Transverse colon (tissue), 4 donors: ENCODE measurements around the gene VRTN. TPM values are rescaled to one million over a fixed set of nuclear protein-coding genes. Genes with fewer than 3 reads are reported as not detected.

ENCODE experiments used
- DNase-seq: peaks from one replicate; pipeline ENCODE4 v3.0.0-alpha.2; 2019
- H3K27ac ChIP-seq, 4 donors: fragments of 200-600 bp; sonication (generic); 2 replicates each; pipeline ENCODE4 v1.5.1; 2016 to 2018; ENCODE audit warnings: inconsistent platforms in 4 of 4
- H3K27me3 ChIP-seq: fragments of 200-600 bp; sonication (generic); 2 replicates; pipeline ENCODE4 v1.5.1; 2017; ENCODE audit warnings: inconsistent platforms
- H3K36me3 ChIP-seq, 4 donors: fragments of 200-600 bp; sonication (generic); 2 replicates each; pipeline ENCODE4 v1.5.1; 2017 to 2019; ENCODE audit warnings: inconsistent platforms in 4 of 4
- H3K4me1 ChIP-seq, 4 donors: fragments of 200-600 bp; sonication (generic); 2 replicates each; pipeline ENCODE4 v1.5.1; 2017 to 2020; ENCODE audit warnings: inconsistent platforms in 4 of 4
- H3K4me3 ChIP-seq, 4 donors: fragments of 200-600 bp; sonication (generic); 1 replicate in 1 of 4; 2 replicates in 3 of 4; pipeline versions ENCODE4 v1.5.1 to v1.6.1; 2017 to 2019; ENCODE audit warnings: inconsistent platforms in 4 of 4
- H3K9me3 ChIP-seq, 2 donors: fragments of 200-600 bp; sonication (generic); 2 replicates each; pipeline ENCODE4 v1.5.1; 2017 to 2019; ENCODE audit warnings: inconsistent platforms in 2 of 2
- EP300 ChIP-seq: sonication (generic); formaldehyde crosslinking; IDR thresholded peaks from one replicate; pipeline ENCODE4 v1.6.1; 2017; ENCODE audit warnings: antibody characterized with exemption, low read depth
- POLR2A ChIP-seq: fragments of 450-650 bp; IDR thresholded peaks from one replicate; pipeline ENCODE4 v1.6.1; 2016; ENCODE audit warnings: antibody characterized with exemption, mild to moderate bottlenecking, moderate library complexity
- POLR2AphosphoS5 ChIP-seq, 3 donors: sonication (generic); formaldehyde crosslinking; IDR thresholded peaks; one replicate each; pipeline ENCODE4 v1.6.1; 2016; ENCODE audit warnings: antibody characterized with exemption in 3 of 3
- WGBS, 2 donors: methylation state at CpG; one replicate each; pipeline ENCODE4 v1.1.5; 2018; ENCODE audit warnings: low coverage in 1 of 2; 5-methylcytosine and 5-hydroxymethylcytosine counted together
- in situ Hi-C, 4 donors: fragments of 200-750 bp; cut with MboI; loops; one replicate each; pipeline versions ENCODE4 v1.15.0 to v1.15.1; 2017; ENCODE audit warnings: low sequenced_read_pairs in 3 of 4, low pct_ligation_motif_present in 1 of 4, low pct_unique_long_range_greater_than_20kb in 1 of 4
- intact Hi-C: fragments of 100-400 bp; cut with DNase I; formaldehyde crosslinking; loops from one replicate; pipeline ENCODE4 v1.15.1; 2023; ENCODE audit warnings: low total_unique reads
- total RNA-seq, 4 donors: library from RNA; depleted of rRNA; stranded (reverse); fragments of >200 nt; gene quantifications; one replicate each; pipeline ENCODE4 v1.1.0, GENCODE V29; 2016
- TF ChIP-seq, protein P1 (sequence below), 5 experiments: fragments of 200-600 bp in 3 of 5; fragments of 450-650 bp in 2 of 5; sonication (generic) in 3 of 5; IDR thresholded peaks; 1 replicate in 2 of 5; 2 replicates in 3 of 5; pipeline ENCODE4 v1.5.1; 2016 to 2017; ENCODE audit warnings: antibody characterized with exemption in 5 of 5, inconsistent platforms in 3 of 5, mild to moderate bottlenecking in 2 of 5, moderate library complexity in 1 of 5

The VRTN gene
- total RNA-seq, 4 donors from 2014 or later = not detected

DNA sequence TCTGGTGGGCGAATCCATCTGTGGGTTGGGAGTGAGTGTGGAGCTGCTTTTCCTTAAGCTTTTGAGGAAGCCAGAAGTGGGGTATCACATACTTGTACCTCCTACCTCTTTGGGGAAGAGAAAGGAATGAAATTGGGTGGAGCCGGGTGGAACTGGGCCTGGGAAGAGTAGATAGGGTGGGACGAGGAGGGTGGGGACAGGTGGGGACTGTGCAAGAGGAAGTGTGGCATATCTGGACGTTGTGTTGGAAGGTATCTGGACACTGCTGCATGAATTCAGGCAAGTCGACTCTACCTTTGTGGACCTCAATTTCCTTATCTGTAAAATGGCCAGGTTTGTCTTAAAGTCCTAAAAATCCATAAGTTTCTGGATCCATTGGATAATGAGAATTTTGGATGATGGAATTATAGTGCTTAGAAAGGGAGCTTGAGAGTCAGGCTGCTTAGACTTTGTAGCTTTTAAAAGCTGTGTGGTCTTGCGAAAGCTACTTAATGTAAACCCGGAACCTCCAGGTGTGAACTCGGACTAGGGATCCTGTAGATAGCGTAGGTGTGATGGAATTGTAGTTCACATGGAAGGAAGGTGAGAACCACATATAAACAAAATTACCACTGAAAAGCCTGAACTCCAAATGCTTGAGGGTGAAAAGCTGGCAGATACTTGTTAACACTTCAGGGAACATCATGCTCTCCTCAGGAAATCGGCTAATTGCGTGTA lies 2.1 kb downstream of the VRTN start:
- H3K9me3 ChIP-seq = no peaks in the 10 kb centered on the region
- intact Hi-C loops = no loop called here
- no peak overlapping the region for H3K4me3 ChIP-seq
- in situ Hi-C loops = no loop called here
- TF ChIP-seq POLR2AphosphoS5 (IDR thresholded peaks at IDR 0.05) = no peak
- TF ChIP-seq, protein P1, sequence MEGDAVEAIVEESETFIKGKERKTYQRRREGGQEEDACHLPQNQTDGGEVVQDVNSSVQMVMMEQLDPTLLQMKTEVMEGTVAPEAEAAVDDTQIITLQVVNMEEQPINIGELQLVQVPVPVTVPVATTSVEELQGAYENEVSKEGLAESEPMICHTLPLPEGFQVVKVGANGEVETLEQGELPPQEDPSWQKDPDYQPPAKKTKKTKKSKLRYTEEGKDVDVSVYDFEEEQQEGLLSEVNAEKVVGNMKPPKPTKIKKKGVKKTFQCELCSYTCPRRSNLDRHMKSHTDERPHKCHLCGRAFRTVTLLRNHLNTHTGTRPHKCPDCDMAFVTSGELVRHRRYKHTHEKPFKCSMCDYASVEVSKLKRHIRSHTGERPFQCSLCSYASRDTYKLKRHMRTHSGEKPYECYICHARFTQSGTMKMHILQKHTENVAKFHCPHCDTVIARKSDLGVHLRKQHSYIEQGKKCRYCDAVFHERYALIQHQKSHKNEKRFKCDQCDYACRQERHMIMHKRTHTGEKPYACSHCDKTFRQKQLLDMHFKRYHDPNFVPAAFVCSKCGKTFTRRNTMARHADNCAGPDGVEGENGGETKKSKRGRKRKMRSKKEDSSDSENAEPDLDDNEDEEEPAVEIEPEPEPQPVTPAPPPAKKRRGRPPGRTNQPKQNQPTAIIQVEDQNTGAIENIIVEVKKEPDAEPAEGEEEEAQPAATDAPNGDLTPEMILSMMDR (IDR thresholded peaks at IDR 0.05) = no peak
- no peak for TF ChIP-seq EP300
- TF ChIP-seq POLR2A = no peak
- H3K4me1 ChIP-seq = peaks cover 0 to 9% (median 7%) of the 10 kb centered on the region in 4 donors
- no peak overlapping the region for H3K27ac ChIP-seq
- no peaks in the 10 kb centered on the region for H3K36me3 ChIP-seq
- DNase-seq = no peak
- 22 to 30% methylated on average over 4 to 11 of the region's 11 CpGs for WGBS, 2 donors
- peaks cover 14% of the 10 kb centered on the region for H3K27me3 ChIP-seq

DNA sequence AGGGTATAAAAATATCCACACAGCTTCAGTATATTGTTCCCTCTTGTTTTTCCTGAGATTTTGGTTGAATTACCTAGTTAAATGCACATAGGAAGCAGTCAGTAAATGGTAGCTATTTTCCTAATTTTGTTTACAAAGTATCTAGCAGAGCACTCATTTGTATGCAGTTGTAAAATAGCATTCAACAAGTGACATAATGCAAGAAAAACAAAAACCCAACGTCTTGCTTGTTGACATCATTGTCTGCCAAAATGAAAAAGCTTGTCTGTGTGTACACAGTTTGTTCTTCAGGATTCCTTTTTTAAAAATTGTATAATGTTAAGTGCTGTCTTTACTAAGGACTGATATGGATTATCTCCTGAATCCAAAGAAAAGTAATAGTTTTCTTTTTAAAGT lies 2.7 kb downstream of the VRTN start:
- H3K4me3 ChIP-seq = no peak overlapping the region
- peaks cover 0 to 9% (median 7%) of the 10 kb centered on the region in 4 donors for H3K4me1 ChIP-seq
- TF ChIP-seq POLR2AphosphoS5 (IDR thresholded peaks at IDR 0.05) (no peak), EP300 (no peak)
- TF ChIP-seq, protein P1 (IDR thresholded peaks at IDR 0.05) = no peak
- no peak overlapping the region for H3K27ac ChIP-seq
- DNase-seq = no peak
- in situ Hi-C loops (no loop called here), intact Hi-C loops (no loop called here)
- no peaks in the 10 kb centered on the region for H3K9me3 ChIP-seq
- H3K27me3 ChIP-seq = peaks cover 14% of the 10 kb centered on the region
- WGBS, 2 donors = 0 to 4% methylated on average over 1 of the region's 1 CpG
- no peaks in the 10 kb centered on the region for H3K36me3 ChIP-seq

DNA sequence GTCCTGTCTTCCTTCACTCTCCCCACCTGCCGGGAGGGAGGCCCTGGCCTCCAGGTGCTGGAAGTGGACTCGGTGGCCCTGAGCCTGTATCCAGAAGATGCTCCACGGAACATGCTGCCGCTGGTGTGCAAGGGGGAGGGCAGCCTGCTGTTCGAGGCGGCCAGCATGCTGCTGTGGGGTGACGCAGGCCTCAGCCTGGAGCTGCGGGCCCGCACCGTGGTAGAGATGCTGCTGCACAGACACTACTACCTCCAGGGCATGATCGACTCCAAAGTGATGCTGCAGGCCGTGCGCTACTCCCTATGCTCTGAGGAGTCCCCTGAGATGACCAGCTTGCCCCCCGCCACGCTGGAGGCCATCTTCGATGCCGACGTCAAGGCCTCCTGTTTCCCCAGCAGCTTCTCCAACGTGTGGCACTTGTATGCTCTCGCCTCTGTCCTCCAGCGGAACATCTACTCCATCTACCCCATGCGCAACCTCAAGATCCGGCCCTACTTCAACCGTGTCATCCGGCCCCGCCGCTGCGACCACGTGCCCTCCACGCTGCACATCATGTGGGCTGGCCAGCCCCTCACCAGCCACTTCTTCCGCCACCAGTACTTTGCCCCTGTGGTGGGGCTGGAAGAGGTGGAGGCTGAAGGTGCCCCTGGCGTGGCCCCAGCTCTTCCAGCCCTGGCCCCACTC lies 8.8 kb downstream of the VRTN start:
- H3K9me3 ChIP-seq = no peaks in the 10 kb centered on the region
- no peaks in the 10 kb centered on the region for H3K4me1 ChIP-seq
- DNase-seq = no peak
- 94 to 95% methylated on average over 4 to 27 of the region's 32 CpGs for WGBS, 2 donors
- TF ChIP-seq, protein P1 (IDR thresholded peaks at IDR 0.05) = no peak
- TF ChIP-seq EP300 (no peak), POLR2AphosphoS5 (IDR thresholded peaks at IDR 0.05) (no peak), POLR2A (no peak)
- no peak overlapping the region for H3K27ac ChIP-seq
- intact Hi-C loops (loop anchor here (1.0 kb wide), 1 partner anchor 27 kb away; no protein-coding TSS in a partner anchor), in situ Hi-C loops (no loop called here)
- H3K27me3 ChIP-seq = peaks cover 2% of the 10 kb centered on the region
- H3K36me3 ChIP-seq = no peaks in the 10 kb centered on the region
- no peak overlapping the region for H3K4me3 ChIP-seq

DNA sequence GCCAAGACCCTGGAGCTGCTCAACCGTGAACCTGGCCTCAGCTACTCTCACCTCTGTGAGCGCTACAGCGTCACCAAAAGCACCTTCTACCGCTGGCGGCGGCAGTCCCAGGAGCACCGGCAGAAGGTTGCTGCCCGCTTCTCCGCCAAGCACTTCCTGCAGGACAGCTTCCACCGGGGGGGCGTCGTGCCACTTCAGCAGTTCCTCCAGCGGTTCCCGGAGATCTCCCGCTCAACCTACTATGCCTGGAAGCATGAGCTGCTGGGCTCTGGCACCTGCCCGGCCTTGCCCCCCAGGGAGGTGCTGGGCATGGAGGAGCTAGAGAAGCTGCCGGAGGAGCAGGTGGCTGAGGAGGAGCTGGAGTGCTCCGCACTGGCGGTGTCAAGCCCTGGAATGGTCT lies 9.3 kb downstream of the VRTN start:
- TF ChIP-seq, protein P1 (IDR thresholded peaks at IDR 0.05) = no peak
- TF ChIP-seq EP300 = no peak
- no peak for TF ChIP-seq POLR2AphosphoS5 (IDR thresholded peaks at IDR 0.05)
- TF ChIP-seq POLR2A = no peak
- Histone ChIP-seq H3K27me3 (no peaks in the 10 kb centered on the region), H3K9me3 (no peaks in the 10 kb centered on the region), H3K4me1 (no peaks in the 10 kb centered on the region), H3K27ac (no peak overlapping the region), H3K4me3 (no peak overlapping the region), H3K36me3 (no peaks in the 10 kb centered on the region)
- intact Hi-C loops = no loop called here
- in situ Hi-C loops = no loop called here
- DNase-seq = no peak
- 92% methylated on average over 19 of the region's 19 CpGs; no CpG with 5 or more reads in 1 of the 2 donors for WGBS, 2 donors
